HG03432 (cell line): ENCODE data around the gene ANKRD9.
"Not testable (repeated sequence)": the region's sequence is repeated elsewhere in the genome, so short reads cannot be mapped to it uniquely, and the experiment has no call there.

Experiments used
- ATAC-seq: cut with Tn5 transposase; IDR thresholded peaks from one replicate; pipeline ENCODE4 v1.9.1; 2021; ENCODE audit warnings: mild to moderate bottlenecking, moderate library complexity; ENCODE audit not compliant: unreplicated experiment

ANKRD9 gene

GRCh38 chr14:102509746-102510615 lies at the start of gene ANKRD9:
Gene ANKRD9 (minus strand): TSS chr14:102509776. CDS start chr14:102507889, 1,887 bp downstream.
- peak; percentile 83 for ATAC-seq

DNA sequence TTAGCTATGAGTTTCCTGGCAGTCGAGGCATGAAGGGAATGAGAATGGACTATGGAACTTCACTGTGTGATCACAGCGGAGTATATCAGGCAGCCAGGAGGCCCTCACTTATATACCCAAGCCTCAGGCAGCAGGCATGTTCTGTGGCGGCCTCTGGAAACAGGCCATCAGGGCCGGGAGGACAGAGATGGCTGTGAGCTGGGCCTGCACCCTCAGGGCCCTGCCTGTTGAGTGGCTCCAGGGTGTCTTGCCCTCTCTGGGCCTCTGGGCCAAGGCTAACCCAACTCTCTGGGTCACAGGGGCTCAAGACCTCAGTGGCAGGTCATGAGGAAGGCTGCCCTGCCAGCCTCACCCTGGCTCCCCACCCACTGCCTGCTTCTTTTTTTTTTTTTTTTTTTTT lies 49.0 kb upstream of the ANKRD9 start:
- no peak for ATAC-seq

DNA sequence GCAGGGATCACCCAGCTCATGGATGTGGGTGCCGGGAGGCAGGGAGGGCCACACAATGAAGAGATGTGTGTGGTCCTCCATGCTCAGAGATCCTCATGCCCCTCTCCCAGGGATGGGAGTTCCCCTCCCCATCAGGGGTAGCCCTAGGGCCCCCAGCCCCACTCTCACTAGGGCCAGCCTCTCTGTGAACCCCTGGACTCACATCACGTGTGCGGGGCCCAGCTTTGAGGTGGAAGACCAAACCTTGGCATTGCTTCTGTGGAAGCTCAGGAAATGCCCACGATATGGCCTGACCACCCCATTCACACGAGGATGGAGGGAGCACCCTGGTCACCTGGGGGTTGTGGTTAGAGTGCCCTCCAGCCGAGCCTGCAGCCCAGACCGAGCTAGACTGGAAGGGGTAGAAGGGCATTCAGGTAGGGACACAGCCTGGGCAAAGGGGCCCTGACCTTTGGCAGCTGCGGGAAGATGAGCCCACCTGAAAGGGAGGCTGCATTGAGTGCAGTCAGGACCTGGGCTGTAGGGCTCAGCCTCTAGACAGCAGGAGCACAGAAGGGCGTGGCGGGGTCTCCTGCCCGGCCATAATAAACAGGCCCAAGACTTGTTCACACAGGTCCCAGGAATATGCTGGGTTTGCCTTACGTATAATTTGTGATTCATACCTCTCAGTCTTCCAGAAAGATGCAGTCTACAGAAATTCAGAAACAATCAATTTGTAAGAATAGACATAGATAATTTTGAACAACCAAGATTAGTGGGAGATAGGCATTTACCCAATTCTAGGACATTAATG lies 48.1 kb upstream of the ANKRD9 start:
- no peak for ATAC-seq

- ATAC-seq = no peak
These were observed 46.6 kb upstream of the ANKRD9 start for GRCh38 chr14:102556098-102556677.

- ATAC-seq = no peak
These were observed 45.5 kb upstream of the ANKRD9 start for GRCh38 chr14:102554821-102555819.

DNA sequence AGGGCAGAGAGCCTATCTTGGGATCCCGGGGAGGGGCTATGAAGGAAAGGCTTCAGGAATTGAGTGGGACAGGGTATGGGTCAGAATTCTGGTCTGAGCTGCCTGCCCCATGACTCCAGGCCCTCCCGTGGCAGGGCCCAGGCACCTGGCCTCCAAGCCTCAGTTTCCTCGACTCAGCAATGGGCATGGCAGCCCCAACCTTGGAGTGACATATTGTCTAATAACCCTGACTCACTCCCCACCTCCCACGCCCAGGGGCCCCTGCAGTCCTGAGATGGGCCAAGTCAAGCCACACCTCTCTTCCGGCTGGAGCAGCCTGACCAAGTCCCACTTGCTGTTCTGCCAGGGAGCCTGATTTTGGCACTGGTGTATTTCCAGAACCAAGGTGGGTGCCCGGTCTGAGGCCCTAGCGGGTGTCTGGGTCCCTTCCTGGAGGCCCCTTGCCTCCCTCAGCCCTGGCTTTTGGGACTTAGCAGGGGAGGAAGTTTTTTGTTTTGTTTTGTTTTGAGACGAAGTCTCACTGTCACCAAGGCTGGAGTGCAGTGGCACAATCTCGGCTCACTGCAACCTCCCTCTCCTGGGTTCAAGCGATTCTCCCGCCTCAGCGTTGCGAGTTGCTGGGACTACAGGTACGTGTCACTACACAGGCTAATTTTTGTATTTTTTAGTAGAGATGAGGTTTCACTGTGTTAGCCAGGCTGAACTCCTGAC lies 42.6 kb upstream of the ANKRD9 start:
- ATAC-seq = no peak

DNA sequence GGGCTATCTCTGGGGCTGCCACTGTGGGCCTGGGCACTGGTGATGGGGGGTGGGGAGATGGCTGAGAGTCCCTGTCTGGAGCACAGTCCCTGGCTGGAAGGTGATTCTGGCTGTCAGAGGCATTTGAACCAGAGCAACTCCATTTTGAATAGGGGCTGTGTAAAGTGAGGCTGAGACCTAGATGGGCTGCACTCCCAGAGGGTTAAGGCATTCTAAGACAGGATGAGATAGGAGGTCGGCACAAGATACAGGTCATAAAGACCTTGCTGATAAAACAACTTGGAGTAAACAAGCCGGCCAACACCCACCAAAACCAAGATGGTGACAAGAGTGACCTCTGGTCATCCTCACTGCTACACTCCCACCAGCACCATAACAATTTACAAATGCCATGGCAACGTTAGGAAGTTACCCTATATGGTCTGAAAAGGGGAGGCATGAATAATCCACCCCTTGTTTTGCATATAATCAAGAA lies 41.4 kb upstream of the ANKRD9 start:
- not testable (repeated sequence) for ATAC-seq

GRCh38 chr14:102548616-102549240 lies 39.2 kb upstream of the ANKRD9 start:
- ATAC-seq = no peak

- no peak for ATAC-seq
These were observed 36.1 kb upstream of the ANKRD9 start for GRCh38 chr14:102545461-102546265.

DNA sequence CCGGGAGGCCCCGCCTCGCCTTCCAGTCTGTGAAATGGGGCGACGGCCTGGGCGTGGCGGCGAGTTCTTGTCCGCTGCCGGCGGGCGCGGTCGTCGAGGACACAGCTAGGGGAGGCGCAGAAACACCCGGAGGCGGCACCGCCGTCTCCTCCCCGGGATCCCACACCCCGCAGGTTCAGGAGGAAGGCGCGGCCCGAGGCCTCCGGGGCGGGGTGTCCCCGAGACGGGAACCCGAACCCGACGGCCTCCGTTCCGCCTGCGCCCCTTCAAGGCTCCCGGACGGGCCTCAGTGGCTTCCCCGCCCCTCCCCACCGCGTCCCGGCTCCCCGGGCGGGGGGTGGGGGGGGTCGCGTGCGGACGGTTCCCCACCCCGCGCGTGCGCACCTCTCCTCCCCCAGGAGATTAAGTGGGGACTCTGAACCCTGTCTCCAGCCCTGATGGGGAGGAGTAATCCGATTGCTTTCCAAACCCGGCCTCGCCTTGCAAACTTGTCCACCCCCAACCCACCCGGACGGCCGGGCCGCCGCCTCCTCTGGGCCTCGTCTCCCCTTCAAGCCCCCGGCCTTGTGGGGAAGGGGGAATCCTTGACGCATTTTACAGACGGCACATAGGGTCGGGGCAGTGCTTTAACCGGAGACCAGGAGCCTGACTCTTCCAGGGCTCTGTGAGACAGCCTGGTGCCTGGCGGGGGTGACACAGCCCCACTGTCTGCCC lies 35.3 kb upstream of the ANKRD9 start:
- ATAC-seq = no peak

- ATAC-seq = no peak
These were observed 34.6 kb upstream of the ANKRD9 start for GRCh38 chr14:102544046-102544746.

DNA sequence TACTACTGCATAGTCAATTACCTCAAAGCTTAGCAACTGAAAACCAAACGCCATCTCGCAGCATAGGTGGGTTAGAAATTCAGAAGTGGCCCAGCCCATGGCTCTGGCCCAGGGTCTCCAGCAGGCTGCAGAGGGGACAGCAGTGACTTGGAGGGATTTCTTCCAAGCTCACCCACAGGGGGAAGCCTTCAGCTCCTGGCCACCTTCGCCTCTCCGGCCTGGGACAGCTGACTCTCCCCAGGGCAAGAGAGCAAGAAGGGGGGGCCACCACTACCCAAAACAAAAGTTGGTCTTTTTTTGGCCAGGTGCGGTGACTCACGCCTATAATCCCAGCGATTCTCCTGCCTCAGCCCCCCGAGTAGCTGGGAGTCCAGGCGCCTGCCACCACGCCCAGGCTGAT lies 32.2 kb upstream of the ANKRD9 start:
- no peak for ATAC-seq

DNA sequence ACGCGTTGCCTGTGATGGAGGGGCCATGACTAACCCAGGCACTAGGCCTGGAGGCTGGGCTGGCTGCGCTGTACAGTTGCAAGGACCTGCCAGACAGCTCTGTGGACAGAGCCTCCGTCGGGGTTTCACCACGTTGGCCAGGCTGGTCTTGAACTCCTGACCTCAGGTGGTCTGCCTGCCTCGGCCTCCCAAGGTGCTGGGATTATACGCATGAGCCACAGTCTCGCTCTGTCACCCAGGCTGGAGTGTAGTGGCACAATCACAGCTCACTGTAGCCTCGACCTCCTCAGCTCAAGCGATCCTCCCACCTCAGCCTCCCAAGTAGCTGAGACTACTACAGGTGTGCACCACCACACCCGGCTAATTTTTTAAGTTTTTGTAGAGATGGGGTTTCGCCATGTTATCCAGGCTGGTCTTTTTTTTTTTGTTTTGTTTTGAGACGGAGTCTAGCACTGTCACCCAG lies 31.5 kb upstream of the ANKRD9 start:
- not testable (repeated sequence) for ATAC-seq

GRCh38 chr14:102540315-102541028 lies 30.9 kb upstream of the ANKRD9 start:
- no peak for ATAC-seq

DNA sequence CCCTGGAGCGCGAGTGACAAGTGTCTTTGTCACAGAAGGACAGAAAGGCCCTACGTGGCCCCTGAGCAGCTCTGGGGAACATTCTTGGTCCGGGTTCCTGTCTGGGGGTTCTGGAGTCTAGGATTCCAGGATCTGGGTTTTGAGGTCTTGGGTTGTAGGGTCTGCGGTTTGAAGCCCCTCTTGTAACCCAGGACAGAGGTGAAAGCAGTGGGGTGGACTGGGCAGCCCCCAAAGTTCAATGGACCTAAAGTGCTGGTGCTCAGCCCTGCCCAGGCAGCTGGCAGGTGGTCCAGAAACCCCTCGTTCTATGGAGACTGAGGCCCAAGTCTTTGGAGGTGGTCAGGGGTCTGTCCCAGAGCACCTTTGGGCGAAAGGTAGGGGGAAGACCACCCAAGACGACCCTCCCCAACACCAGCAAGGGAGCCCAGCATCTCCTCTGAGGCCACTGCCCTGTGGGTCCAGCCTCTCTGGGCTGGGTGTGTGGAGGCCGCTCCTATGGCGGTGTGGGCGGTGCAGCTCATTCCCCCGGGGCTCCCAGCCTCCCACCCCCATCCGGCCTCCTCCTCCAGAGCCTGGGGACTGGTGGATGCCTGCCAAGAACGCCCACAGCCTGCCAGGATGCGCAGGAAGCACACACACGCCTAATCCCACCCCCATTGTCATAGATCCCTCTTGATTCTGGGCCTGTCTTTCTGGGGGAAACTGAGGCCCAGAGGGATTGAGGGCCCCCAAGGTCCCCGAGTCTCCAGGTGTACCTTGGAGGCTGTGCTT lies 30.2 kb upstream of the ANKRD9 start:
- ATAC-seq = no peak
